K562 (cell line): ENCODE data around the gene MYB. TPM values are rescaled to one million over a fixed set of nuclear protein-coding genes. Genes with fewer than 3 reads are reported as not detected.

Experiments used
- ARID4B ChIP-seq: sonication (generic); formaldehyde crosslinking; IDR thresholded peaks from 2 replicates; pipeline ENCODE4 v1.8.0; 2022; ENCODE audit warnings: mild to moderate bottlenecking, missing genetic modification reagents
- BRD4 ChIP-seq: fragments of 200-600 bp; sonication (generic); IDR thresholded peaks from 2 replicates; pipeline ENCODE4 v1.6.1; 2017; ENCODE audit warnings: inconsistent platforms
- CTCFL ChIP-seq: IDR thresholded peaks from 2 replicates; pipeline ENCODE4 v1.6.1; 2011; ENCODE audit warnings: borderline replicate concordance, low read depth, mild to moderate bottlenecking, moderate library complexity, low read length; ENCODE audit not compliant: insufficient read depth, poor library complexity, severe bottlenecking
- DLX4 ChIP-seq: fragments of 250-450 bp; sonication (Bioruptor Pico); IDR thresholded peaks from 2 replicates; pipeline ENCODE4 v1.6.1; 2021; ENCODE audit warnings: mild to moderate bottlenecking
- FOXK1 ChIP-seq: sonication (generic); formaldehyde crosslinking; IDR thresholded peaks from 2 replicates; pipeline ENCODE4 v1.8.0; 2022; ENCODE audit warnings: missing genetic modification reagents, mild to moderate bottlenecking, borderline replicate concordance
- FOXO4 ChIP-seq: fragments of 450-650 bp; formaldehyde crosslinking; IDR thresholded peaks from 2 replicates; pipeline ENCODE4 v1.4.0; 2020; ENCODE audit warnings: mild to moderate bottlenecking, moderate library complexity
- KDM2B ChIP-seq: fragments of 250-450 bp; sonication (Bioruptor Pico); IDR thresholded peaks from 2 replicates; pipeline ENCODE4 v1.8.0; 2021; ENCODE audit warnings: mild to moderate bottlenecking, moderate library complexity
- MAFG ChIP-seq: fragments of 450-650 bp; conservative IDR thresholded peaks from 2 replicates; pipeline ENCODE4 v1.6.1; 2016; ENCODE audit warnings: missing genetic modification characterization, missing compliant biosample characterization
- NFIX ChIP-seq: fragments of 250-450 bp; sonication (Bioruptor Pico); IDR thresholded peaks from 2 replicates; pipeline ENCODE4 v1.4.0; 2020; ENCODE audit warnings: low read depth, mild to moderate bottlenecking, moderate library complexity
- PTTG1 ChIP-seq: fragments of 450-650 bp; IDR thresholded peaks from 2 replicates; pipeline ENCODE4 v1.6.1; 2016; ENCODE audit warnings: low read depth, mild to moderate bottlenecking, missing genetic modification characterization, missing compliant biosample characterization
- TRIM28 ChIP-seq: fragments of 450-650 bp; IDR thresholded peaks from 2 replicates; pipeline ENCODE4 v1.6.1; 2017
- ZNF124 ChIP-seq: sonication (generic); formaldehyde crosslinking; IDR thresholded peaks from 2 replicates; pipeline ENCODE4 v1.8.1; 2022; ENCODE audit warnings: missing genetic modification reagents
- ZNF274 ChIP-seq: IDR thresholded peaks from 2 replicates; pipeline ENCODE4 v1.6.1; 2011; ENCODE audit warnings: low read depth, mild to moderate bottlenecking, low read length, moderate library complexity, borderline replicate concordance
- ZNF398 ChIP-seq: fragments of 250-450 bp; sonication (Bioruptor Pico); IDR thresholded peaks from 2 replicates; pipeline ENCODE4 v1.8.0; 2021; ENCODE audit warnings: moderate library complexity, mild to moderate bottlenecking, inconsistent platforms
- ZNF436 ChIP-seq: fragments of 250-450, 450-650 bp; sonication (Bioruptor Pico); formaldehyde crosslinking; IDR thresholded peaks from 2 replicates; pipeline ENCODE4 v1.7.0; 2020; ENCODE audit warnings: mild to moderate bottlenecking
- polyA plus RNA-seq, 8 experiments: library from polyadenylated mRNA; depleted of rRNA in 4 of 8; stranded (reverse) in 5 of 8; unstranded in 3 of 8; fragments of >200 nt; fragmentation: Nextera tagmentation in 2 of 8; fragmentation: Illumina TruSeq in 1 of 8; extraction: Ambion mirVana in 2 of 8; extraction: Trizol in 1 of 8; gene quantifications; 2 replicates each; pipeline versions ENCODE4 v1.2.1 to v1.2.3, GENCODE V29; 2011 to 2014; ENCODE audit warnings: inconsistent platforms in 1 of 8, missing spikeins in 1 of 8
- total RNA-seq, 7 experiments: library from RNA; depleted of rRNA in 6 of 7; stranded (reverse); fragments of >200 nt in 6 of 7; fragmentation: Illumina TruSeq in 2 of 7; extraction: Trizol in 2 of 7; gene quantifications; 2 replicates each; pipeline versions ENCODE4 v1.2.1 to v1.2.3, GENCODE V29; 2011 to 2021; ENCODE audit warnings: low replicate concordance in 1 of 7

Gene MYB
- total and polyA plus RNA-seq, 9 of the 15 experiments (the other 6 are each of a cell fraction or from before 2014, with no cell fraction given): 35.8 to 218 (median 140) TPM

GRCh38 chr6:135183532-135184440 is 2.7 kb downstream of the MYB start (continued):
- TF ChIP-seq CTCFL (peak; percentile 59), ZNF274 (no peak), BRD4 (no peak), DLX4 (CRISPR knock-in tag) (no peak), ZNF124 (CRISPR knock-in tag) (no peak), ZNF398 (no peak), KDM2B (CRISPR knock-in tag) (no peak), ZNF436 (no peak), FOXO4 (CRISPR knock-in tag) (no peak), FOXK1 (CRISPR knock-in tag) (0 out of 2 replicates have a peak, but pooled peaks have one; percentile 77), NFIX (CRISPR knock-in tag) (no peak), PTTG1 (tag) (no peak), ARID4B (CRISPR knock-in tag) (peak; percentile 68), TRIM28 (peak; percentile 37; the same call in 1 of the 2 replicates), MAFG (no peak)
